ENCODE data around the gene EXOC6.

GRCh38 chr10:92867235-92867634, 18.9 kb downstream of the EXOC6 start:
- TF ChIP-seq, protein P1, sequence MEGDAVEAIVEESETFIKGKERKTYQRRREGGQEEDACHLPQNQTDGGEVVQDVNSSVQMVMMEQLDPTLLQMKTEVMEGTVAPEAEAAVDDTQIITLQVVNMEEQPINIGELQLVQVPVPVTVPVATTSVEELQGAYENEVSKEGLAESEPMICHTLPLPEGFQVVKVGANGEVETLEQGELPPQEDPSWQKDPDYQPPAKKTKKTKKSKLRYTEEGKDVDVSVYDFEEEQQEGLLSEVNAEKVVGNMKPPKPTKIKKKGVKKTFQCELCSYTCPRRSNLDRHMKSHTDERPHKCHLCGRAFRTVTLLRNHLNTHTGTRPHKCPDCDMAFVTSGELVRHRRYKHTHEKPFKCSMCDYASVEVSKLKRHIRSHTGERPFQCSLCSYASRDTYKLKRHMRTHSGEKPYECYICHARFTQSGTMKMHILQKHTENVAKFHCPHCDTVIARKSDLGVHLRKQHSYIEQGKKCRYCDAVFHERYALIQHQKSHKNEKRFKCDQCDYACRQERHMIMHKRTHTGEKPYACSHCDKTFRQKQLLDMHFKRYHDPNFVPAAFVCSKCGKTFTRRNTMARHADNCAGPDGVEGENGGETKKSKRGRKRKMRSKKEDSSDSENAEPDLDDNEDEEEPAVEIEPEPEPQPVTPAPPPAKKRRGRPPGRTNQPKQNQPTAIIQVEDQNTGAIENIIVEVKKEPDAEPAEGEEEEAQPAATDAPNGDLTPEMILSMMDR (IDR thresholded peaks at IDR 0.05) = no peak
- no peak for TF ChIP-seq TCF7L2 (IDR thresholded peaks at IDR 0.05; ENCODE audit: low read depth, low read length)
